Measurements from ENCODE around the gene FIZ1.
A peak's percentile ranks its signal among the peaks of the same experiment; 100 is the strongest.

FIZ1 gene

GRCh38 chr19:55640577-55641425 is 41.5 kb upstream of the FIZ1 start, which contains the start of gene ZNF580 (continued):
- TF ChIP-seq ZNF398 (tag by site-specific recombination; IDR thresholded peaks at IDR 0.05) (peak; percentile 92), ZBTB26 (tag by site-specific recombination; optimal IDR thresholded peaks at IDR 0.05) (peak; percentile 48), ZNF544 (tag by site-specific recombination; IDR thresholded peaks at IDR 0.05) (no peak), ZFP37 (tag by site-specific recombination; IDR thresholded peaks at IDR 0.05) (peak; percentile 43; the same call in 1 of the 2 replicates), CTCF (tag by site-specific recombination; IDR thresholded peaks at IDR 0.05) (peak; percentile 19; the same call in 1 of the 2 replicates), ZNF776 (tag by site-specific recombination; IDR thresholded peaks at IDR 0.05; ENCODE audit: borderline replicate concordance) (no peak), ZNF580 (tag by site-specific recombination; IDR thresholded peaks at IDR 0.05) (peak; percentile 30; the same call in 1 of the 2 replicates), ZNF548 (tag by site-specific recombination; IDR thresholded peaks at IDR 0.05) (no peak), ZNF768 (tag by site-specific recombination; IDR thresholded peaks at IDR 0.05) (no peak), ZNF701 (tag by site-specific recombination; IDR thresholded peaks at IDR 0.05) (no peak), ZBTB21 (tag by site-specific recombination; IDR thresholded peaks at IDR 0.05) (no peak), ZNF529 (tag by site-specific recombination; IDR thresholded peaks at IDR 0.05; ENCODE audit: insufficient replicate concordance) (no peak), ZNF792 (tag by site-specific recombination; IDR thresholded peaks at IDR 0.05) (no peak), ZNF138 (tag by site-specific recombination; IDR thresholded peaks at IDR 0.05; ENCODE audit: borderline replicate concordance) (no peak), ZBTB11 (tag by site-specific recombination; conservative IDR thresholded peaks at IDR 0.05; ENCODE audit: low read depth) (peak; percentile 97), ZNF426 (tag by site-specific recombination; IDR thresholded peaks at IDR 0.05) (no peak), ZNF223 (tag by site-specific recombination; IDR thresholded peaks at IDR 0.05) (no peak), ZNF324 (tag by site-specific recombination; IDR thresholded peaks at IDR 0.05) (no peak), ZNF488 (tag by site-specific recombination; IDR thresholded peaks at IDR 0.05) (no peak), ZNF596 (tag by site-specific recombination; IDR thresholded peaks at IDR 0.05) (peak; percentile 41; the same call in 1 of the 2 replicates), KLF17 (tag by site-specific recombination; IDR thresholded peaks at IDR 0.05) (peak; percentile 46; the same call in 1 of the 2 replicates), ZNF473 (tag by site-specific recombination; IDR thresholded peaks at IDR 0.05) (no peak), ZNF292 (tag by site-specific recombination; IDR thresholded peaks at IDR 0.05; ENCODE audit: borderline replicate concordance, low read depth) (no peak), SP2 (tag by site-specific recombination; IDR thresholded peaks at IDR 0.05) (peak; percentile 92), ZNF112 (tag by site-specific recombination; IDR thresholded peaks at IDR 0.05) (no peak), ZNF16 (tag by site-specific recombination; IDR thresholded peaks at IDR 0.05; ENCODE audit: low read depth) (no peak), BCL6B (tag by site-specific recombination; IDR thresholded peaks at IDR 0.05) (no peak)

Measured in HEK293 (cell line).